ENCODE results near the gene PBX2.
"Not testable (repeated sequence)": the region's sequence is repeated elsewhere in the genome, so short reads cannot be mapped to it uniquely, and the experiment has no call there.

Gene PBX2, protein sequence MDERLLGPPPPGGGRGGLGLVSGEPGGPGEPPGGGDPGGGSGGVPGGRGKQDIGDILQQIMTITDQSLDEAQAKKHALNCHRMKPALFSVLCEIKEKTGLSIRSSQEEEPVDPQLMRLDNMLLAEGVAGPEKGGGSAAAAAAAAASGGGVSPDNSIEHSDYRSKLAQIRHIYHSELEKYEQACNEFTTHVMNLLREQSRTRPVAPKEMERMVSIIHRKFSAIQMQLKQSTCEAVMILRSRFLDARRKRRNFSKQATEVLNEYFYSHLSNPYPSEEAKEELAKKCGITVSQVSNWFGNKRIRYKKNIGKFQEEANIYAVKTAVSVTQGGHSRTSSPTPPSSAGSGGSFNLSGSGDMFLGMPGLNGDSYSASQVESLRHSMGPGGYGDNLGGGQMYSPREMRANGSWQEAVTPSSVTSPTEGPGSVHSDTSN

DNA sequence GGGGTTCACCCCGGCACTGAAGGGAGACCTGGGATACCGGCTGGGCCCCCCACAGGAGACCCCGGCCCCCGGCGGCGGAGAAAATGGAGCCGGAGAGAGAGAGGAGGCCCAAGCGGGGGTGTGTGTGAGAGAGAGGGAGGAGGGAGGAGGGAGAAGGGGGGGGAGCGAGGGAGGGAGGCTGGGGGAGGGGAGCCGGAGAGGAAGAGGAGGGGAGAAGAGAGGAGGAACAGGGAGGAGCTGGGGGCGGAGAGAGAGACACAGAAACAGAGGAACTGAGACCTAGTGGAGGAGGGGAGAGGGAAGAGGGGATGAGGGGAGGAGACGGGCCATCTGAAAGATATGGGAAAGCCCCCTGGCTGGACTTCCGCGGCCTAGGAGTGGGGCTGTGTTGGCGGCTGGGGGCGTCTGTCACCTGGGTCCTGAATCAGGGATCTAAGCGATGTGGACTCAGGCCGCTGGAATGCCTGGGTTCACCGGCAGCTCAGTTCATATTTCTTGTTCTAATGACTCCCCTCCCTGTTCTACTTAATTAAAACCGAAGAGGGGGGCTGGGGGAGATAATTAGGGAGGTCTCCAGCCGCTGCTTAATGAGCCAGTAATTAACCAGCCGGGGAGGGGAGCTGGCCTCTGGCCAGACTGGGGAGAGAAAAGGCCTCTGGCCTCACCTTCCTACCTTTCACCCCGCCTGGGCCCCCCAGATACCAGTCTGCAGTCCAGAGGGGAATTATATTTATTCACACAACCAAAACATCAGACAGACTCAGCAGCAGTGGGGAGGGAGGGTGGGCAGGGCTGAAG is at the start of gene PBX2:
TSS of gene PBX2 (minus strand) at position 149 of the 798 bp plus-strand sequence. CDS start 287 bp downstream, outside the sequence.
- no peak for FAIRE-seq

DNA sequence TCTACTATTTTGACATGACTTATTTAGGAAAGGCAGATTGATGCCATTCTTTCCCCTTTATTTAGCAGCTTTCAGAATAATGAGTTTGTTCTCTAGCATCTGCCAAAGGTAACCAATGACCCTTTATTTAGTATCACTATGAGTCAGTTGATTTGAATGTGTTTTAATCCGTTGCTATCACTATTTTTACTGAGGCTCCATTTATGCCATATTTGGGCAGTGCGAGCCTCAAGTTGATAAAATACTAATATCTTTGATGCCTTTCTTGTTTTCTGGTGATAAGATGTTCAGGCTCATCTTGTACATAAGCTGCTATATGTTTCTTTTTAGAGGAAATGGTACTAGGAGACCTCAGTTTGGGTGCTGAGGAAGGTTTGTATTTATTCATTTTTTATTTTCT is 49.5 kb upstream of the PBX2 start:
- FAIRE-seq: no peak

DNA sequence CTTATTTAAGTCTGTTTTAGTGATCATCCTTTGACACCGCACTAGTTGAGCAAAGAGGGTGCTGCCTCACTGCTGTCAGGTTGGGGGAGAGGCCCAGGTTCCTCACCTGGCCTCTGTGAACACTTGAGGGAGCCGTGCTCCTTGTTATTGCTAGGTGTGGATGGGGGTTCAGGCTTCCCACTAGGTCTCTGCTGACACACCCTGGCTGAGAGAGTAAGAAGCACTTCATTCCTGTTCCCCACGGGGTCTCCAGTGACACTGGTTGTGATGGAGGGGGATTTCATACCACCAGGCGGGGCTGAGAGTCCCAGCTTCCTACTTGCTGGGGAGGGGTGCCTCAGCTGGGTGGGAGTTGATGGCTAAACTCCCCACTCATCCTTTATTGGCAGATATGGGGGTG is 44.9 kb upstream of the PBX2 start:
- FAIRE-seq: no peak

DNA sequence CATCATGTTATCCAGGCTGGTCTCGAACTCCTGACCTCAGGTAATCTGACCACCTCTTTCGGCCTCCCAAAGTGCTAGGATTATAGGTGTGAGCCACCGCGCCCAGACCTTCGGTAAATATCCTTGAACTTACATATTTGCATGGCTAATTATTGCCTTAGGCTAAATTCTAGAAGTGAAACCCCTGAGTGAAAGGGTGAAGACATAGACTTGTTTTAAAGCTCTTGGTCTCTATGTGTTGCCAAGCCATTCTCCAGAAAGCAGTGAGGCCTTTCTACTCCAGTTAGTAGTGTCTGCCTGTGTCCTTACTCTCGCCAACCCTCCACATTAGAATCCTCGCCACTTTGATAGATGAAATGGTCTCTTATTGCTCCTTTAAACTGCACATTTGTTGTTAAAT is 36.4 kb upstream of the PBX2 start:
- no peak for FAIRE-seq

DNA sequence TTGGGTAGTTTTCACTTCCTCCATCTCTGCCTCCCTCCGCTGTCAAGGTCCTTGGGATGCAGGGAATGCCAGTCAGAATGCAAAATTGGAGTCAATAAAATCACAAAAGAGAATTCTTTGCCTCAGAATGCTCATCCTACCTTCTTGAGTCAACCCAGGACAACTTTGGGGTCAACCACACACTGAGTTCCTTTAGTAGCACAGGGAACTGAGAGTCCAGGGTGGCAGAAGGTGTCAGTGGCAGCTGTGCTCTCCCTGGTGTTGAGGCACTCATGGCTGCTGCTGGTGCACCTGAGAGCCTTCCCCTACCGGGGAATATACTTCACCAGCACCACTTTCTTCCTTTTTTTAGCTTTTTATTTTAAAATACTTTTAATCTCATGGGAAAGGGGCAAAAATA is 34.7 kb upstream of the PBX2 start:
- FAIRE-seq: no peak

DNA sequence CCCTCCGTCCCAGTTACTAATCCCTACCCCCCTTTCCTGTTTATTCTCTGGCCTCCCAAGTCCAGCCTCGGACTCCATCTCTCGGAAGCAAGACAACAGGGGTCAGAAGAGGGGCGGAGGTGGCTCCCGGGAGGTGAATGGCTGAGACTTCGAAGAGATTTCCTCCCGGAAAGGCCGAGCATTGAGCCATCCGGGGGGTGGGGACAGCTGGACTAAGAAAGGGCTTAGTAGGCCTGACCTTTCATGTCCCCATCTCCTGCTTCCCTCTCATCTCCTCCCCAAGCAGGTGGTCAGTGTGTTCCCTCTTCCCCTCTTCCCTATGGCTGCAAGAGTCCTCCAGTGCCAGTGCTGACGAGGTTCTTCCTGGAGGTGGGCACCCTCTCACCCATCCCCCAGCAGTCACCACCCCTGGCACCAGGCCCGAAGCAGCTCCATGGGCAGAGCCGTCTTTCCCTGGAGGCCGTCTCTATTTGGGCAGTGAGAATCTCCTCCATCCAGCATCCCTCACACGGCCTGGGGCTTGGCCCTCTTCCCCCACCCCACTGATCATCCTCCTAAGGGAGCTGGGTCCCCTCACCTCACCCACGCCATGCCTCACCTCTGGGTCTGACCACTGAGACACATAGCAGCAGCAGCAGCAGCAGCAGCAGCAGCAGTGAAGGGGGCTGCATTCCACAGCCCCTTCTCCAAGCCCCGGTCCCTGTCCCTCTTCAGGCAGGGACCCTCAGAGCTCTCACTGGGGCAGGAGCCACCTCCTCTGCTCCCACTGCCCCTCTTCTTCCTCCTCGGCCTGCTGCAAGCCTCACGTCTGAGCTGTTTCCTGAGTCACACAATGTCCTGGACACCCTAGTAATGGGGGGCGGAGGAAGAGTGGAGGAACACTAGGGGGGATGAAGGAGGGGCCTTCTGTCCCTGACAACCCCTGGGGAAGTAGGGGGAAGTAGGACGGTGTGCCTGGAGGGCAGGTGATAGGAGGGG is 33.5 kb upstream of the PBX2 start, which contains the start of gene NOTCH4:
TSS of gene NOTCH4 (minus strand) at position 810 of the 978 bp plus-strand sequence. CDS start at position 671, 139 bp downstream.
- FAIRE-seq: no peak

DNA sequence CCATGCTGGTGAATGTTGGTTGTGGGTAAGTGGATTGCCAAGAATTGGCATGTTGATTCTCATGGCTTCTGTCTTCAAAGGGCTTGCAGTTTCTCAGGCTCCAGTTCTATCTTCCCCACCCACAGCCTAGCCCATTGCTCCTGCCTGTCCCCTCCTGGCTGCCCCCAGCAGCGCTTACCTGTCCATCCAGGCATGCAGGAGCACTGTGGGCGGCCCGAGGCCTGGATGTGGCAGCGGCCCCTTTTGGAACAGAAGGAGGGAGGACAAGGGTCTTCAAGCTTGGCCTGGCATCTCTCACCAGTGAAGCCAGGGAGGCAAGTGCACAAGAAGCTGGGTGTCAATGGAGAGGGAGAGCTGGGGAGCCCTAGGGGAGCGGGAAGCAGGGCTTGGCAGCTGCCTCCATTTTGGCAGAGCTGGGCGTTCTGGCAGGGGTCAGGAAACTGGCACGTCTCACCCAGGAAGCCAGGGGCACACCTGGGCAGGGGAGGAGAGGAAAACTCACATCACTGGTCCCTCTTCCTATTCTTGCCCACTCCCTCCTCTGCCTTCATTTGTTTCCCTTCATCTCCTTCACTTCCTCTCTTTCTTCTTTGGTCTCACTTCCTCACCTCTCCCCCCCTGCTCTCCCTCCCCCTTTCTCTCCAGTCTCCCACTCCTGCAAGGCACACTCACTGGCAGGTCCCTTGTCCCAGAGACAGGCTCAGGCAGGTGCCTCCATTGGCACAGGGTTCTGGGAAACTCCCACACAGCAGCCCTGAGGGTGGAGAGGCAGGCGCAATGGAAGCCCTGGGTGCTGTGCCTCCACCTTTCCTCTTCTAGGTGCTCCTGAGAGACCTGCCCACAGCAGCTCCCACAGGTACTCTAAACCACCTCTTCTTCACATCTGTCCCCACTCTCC is 32.6 kb upstream of the PBX2 start:
- FAIRE-seq: no peak

DNA sequence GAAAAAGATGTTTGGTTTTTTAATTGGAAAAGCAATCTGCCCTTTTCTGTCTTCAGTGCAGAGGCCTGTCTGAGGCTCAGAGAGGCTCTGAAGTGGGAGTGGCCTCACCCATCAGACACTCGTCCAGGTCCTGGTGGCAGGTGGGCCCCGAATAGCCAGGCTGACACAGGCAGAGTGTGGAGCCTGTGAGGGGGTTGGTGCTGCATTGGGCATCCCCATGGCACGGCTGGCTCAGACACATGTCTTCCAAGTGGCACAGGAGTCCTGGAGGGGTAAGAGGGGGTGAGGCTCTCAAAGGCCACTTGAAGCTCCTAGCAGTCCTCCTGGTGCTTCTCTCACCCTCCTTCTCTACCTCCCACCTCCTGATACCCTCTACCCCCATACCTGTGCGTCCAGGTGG is 30.0 kb upstream of the PBX2 start:
- no peak for FAIRE-seq

DNA sequence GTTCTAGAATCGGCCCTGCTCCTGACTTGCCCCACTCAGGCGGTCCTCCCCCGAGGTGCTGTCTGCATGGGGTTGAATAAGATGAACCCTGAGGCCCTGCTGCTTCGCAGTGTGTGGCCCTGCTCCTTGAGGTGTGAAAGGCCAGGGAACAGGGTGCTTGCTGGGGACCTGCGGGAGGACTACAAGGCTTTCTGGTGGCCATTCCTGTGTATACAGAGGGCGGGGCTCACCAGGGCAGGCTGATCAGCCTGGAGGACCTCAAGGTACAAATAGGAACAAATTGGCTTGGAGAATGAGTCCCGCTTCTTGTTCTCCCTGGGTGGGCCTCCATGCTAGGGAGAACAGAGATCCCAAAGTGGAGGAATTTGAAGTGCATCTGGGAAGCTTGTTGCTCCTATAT is 28.2 kb upstream of the PBX2 start:
- FAIRE-seq: no peak

DNA sequence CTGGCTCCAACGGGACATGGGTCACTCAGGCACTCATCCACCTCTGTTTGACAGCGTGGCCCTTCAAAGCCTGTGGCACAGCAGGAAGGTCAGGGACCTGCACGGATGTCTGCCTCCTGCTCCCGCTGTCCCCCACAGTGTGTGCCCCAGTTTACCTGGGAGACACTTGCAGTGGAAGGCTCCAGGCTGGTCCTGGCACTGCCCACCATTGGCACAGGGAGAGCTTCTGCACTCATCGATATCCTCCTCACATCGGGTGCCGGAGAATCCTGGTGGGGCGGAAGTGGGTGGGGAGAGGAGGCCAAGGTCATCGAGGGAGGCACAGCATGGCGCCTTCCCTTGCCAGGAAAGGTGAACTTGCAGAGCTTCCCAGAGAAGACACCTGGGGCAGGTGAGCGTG is 27.0 kb upstream of the PBX2 start:
- no peak for FAIRE-seq

DNA sequence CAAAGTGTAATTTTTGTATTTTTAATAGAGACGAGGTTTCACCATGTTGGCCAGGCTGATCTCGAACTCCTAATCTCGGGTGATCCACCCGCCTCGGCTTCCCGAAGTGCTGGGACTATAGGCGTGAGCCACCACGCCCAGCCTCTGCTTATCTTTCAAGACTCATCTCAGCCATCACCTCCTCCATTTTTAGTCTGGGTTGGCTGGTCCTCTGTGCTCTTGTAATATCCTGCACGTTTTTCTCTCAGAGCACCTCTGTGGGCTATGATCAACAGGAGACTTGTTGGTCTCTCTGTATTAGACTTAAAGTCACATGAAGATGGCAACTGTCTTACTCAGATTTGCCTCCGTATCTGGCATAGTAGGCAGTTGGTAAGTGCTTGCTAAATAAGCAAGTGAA is 26.3 kb upstream of the PBX2 start:
- FAIRE-seq: no peak

DNA sequence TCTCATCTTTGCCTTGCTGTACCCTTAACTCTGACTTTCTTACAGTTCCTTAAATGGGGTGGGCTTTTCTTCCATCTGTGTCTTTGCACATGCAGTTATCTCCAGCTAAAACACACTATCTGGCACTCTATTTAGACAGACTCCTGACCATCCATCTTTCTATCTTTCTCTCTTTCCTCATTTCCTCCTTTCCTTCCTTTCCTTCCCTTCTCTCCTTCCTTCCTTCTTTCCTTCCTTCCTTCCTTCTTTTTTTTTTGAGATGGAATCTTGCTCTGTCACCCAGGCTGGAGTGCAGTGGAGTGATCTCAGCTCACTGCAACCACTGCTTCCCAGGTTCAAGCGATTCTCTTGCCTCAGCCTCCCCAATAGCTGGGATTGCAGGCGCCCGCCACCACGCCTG is 25.6 kb upstream of the PBX2 start:
- FAIRE-seq: no peak

DNA sequence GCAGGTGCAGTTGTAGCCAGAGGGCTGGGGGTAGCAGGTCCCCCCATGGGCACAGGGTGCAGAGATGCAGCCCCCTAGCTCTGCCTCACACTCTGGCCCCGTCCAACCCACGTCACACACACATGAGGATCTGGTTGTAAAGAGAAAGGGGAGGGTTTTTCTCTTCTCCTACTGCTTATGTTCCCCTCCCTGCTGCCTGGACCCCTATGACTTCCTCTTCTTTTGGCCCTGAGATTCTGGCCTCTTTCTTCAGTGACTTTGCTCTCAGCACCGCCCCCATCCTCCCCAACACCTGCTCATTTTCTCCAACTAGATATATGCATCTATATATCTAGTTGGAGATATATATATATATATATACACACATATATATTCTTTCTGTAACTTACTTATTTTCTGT is 24.1 kb upstream of the PBX2 start:
- FAIRE-seq: no peak

DNA sequence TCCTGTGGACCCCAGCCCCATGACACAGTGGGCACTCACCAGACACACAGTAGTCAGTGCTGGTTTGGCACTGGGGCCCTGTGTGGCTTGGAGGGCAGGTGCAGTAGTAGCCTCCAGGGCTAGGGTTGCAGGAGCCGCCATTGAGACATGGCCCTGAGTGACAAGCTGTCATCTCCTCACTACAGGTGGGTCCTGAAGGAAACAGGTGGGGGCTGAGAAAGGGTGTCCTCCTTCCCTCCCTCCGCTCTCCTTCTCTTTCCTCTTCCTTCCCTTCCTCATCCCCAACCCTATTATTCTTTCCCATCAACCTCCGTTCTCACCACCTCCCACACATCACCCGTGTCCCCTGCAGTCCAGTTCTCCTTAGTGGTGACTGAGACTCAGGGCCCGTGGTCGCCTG is 23.6 kb upstream of the PBX2 start:
- no peak for FAIRE-seq

DNA sequence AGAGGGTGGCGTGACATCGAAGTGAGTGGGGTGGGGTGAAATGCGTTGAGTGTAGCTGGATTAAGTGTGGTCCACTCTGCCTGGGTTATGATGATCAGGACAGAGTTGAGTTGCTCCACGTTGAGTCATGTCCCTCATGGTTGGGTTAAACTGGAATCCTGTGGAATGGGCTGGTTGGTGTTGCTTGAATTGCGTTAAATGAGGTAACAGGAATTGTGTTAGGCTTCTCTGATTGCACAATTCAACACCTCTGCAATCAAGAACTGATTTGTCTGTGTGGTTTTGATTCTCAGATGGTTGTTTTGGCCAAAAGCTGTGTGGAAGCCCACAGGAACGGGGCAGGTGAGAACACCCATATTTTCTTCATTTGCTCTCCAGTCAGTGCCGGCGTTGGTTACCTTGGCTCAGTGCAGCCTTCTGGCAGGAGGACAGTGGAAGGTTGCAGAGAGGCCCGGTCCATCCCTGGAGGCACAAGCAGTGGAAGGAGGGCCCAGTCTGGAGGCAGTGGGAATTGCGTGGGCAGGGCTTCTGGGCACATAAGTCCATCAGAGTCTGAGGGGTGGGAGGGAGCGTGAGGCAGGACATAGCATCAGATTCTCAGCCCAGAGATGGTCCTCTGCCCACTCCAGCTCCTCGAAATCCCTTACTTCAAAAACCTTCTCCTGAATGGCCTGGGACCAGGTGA is 22.2 kb upstream of the PBX2 start:
- no peak for FAIRE-seq

DNA sequence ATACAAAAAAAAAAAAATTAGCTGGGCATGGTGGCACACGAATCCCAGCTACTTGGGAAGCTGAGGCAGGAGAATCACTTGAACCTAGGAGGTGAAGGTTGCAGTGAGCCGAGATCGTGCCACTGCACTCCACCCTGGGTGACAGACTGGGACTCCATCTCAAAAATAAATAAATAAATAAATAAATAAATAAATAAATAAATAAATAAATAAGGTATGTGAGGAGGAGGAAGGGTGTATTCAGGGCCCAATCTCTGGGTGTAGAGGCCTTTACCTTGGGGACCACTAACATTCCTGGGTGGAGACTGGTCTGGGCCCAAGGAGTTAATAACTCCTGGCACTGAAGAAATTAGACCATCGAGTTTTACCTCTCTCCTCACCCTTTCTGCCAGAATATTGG is 21.4 kb upstream of the PBX2 start:
- not testable (repeated sequence) for FAIRE-seq

DNA sequence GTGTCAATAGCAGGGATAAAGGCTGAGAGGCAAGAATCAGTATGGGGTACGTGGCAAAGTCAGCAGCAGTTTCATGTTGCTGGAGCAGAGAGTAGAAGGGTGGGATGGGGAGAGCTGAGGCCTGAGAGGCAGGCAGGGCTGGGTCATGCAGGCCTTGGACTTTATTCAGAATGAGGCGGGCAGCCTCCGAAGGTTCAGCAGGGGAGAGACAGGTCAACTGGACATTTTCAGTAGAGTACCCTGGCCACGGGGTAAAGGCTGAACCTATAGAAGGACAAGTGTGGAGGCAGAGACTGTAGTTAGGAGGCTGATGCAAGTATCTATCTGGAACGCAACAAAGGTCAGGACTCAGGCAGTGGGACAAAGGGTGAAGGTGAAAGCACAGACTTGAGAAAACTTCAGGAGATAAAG is 20.2 kb upstream of the PBX2 start:
- FAIRE-seq: no peak

DNA sequence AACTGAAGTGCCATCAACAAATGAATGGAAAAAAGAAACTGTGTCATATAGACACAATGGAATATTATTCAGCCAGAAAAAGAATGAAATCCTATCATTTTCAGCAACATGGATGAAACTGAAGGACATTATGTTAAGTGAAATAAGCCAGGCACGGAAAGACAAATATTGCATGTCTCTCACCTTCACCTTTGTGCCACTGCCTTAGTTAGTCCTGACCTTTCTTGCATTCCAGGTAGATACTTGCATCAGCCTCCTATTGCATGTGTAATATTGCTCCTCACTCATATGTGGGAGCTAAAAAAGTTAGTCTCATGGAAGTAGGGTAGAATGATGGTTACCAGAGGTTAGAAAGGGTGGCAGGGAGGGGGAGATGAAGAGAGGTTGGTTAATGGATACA is 19.0 kb upstream of the PBX2 start:
- FAIRE-seq: no peak

DNA sequence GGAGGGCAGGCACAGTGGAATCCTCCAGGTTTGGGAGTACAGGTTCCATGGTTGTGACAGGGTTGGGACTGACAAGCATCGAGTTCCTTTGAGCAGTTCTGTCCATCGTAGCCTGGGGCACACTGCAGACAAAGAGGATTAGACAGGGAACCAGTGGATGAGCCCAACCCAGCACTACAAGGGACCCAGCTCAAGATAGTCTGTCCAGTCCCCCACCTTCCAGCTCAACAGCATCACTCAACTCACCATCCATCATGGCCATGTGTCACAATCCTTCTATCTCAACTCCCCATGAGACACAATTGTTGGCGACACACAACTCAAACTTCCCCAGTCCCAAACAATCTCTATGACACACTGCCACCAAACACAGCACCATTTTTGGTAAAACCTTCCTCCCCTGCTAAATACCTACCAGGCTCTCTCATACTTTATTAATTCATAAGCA is 14.3 kb upstream of the PBX2 start:
- no peak for FAIRE-seq

DNA sequence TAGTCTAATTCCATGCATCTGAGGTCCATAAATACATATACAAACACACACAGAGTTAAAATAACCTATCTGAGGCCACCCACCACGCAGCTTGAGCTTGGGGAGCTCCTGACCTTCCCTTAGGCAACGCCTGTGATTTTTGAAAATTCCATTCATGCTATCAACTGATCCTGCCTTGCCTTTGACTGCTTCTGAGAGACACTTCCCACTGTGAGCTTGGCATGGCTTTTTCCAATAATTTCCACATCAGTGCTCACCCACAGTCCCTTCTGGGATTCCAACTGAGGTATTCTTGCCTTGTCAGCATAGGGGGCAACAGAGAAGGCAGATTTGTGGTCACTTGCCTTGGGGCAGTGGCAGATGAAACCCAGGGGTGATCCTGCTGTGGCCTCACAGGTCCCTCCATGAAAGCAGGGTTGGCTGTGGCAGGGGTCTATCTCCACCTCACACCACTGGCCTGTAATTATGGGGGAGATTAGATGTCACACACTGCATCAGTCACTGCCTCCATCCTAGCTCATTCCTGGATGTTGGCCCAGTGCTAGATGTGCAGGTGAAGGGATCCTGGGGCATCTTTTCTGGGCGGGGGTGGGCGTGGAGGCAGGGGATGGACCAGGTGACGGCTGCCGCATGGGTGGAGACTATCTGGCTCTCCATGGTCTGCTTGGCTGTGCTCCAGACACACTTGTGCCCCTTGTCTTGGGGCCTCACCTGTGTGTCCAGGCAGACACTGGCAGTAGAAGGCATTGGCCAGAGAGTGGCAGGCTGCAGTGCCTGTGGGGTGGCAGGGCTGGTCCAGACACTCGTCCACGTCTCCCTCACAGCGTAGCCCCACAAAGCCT is 13.6 kb upstream of the PBX2 start:
- no peak for FAIRE-seq
